ENCODE data around the gene DEF6. TPM values are rescaled to one million over a fixed set of nuclear protein-coding genes. Genes with fewer than 3 reads are reported as not detected.

The DEF6 gene
- 5.6 and 5.7 TPM in 2 replicates for total RNA-seq (2022)
- percentile 46 among the genes with signal in this experiment for Bru-seq, nascent RNA
- percentile 47 among the genes with signal in this experiment for BruChase-seq, experiment 1, labeled RNA remaining after a 2-hour chase
- BruChase-seq, experiment 2, labeled RNA remaining after a 6-hour chase: percentile 43 among the genes with signal in this experiment
- long read RNA-seq, transcript DEF6-201 (11 exons, 2,262 nt): major isoform, 7 of 14 reads
- long read RNA-seq, partial matches to known transcripts: 2 of 14 reads
- long read RNA-seq, other reads (novel, unspliced or antisense): 5 of 14 reads

- CTCF ChIA-PET: interaction anchor here (1.0 to 3.2 kb wide), 7 partner anchors 20 to 170 kb away, joined by 4 to 26 read pairs (median 5); partner anchors contain the start of genes PPARD and RPL10A
- no peak within 1 kb of the TSS for H3K27ac Mint-ChIP-seq (ENCODE audit: unreplicated experiment)
- H3K4me1 Mint-ChIP-seq (ENCODE audit: low read depth, unreplicated experiment): no peaks in the 10 kb centered on the region
- no TSS peak for BruUV-seq (replicated peaks)
- H3K27me3 Mint-ChIP-seq (ENCODE audit: insufficient read depth, unreplicated experiment): no peaks in the 10 kb centered on the region
- H3K36me3 ChIP-seq (ENCODE audit: control insufficient read depth, insufficient read depth, low read length): no peaks in the 10 kb centered on the region; the same call in 1 of the 2 replicates
- intact Hi-C loops (cut with micrococcal nuclease; ENCODE audit: unreplicated experiment): loop anchor here (1.0 to 10.0 kb wide), 6 partner anchors 20 to 437 kb away; partner anchors contain the start of genes ARMC12 and PPARD
- POLR2A ChIA-PET: interaction anchor here (0.5 kb wide), 1 partner anchor 170 kb away, joined by 5 read pairs; no protein-coding TSS in a partner anchor
- no peaks in the 10 kb centered on the region for H3K9me3 ChIP-seq
- TF ChIP-seq CTCF (IDR thresholded peaks at IDR 0.05; ENCODE audit: insufficient read depth in 1 of 2, low read depth in 1 of 2, low read length in 1 of 2, severe bottlenecking in 1 of 2, unreplicated experiment in 1 of 2): peak; percentile 64 to 85
- H3K36me3 Mint-ChIP-seq (ENCODE audit: insufficient read depth, unreplicated experiment): no peaks in the 10 kb centered on the region
- no peaks in the 10 kb centered on the region for H3K9me3 Mint-ChIP-seq (ENCODE audit: unreplicated experiment)
- peak within 1 kb of the TSS; percentile 55 for H3K4me3 Mint-ChIP-seq (ENCODE audit: unreplicated experiment)
- H3K4me1 ChIP-seq: peaks cover 5% of the 10 kb centered on the region; the same call in 1 of the 2 replicates
- peak within 1 kb of the TSS; percentile 57 for H3K4me3 ChIP-seq (ENCODE audit: low read depth, low read length)
- no peaks in the 10 kb centered on the region for H3K27me3 ChIP-seq (replicated peaks; ENCODE audit: control insufficient read depth, insufficient read depth, low read length)
- DNase-seq: peak; percentile 83 to 87
These were observed at the start of gene DEF6 for GRCh38 chr6:35297601-35298481. DEF6 (plus strand) TSS chr6:35297818; CDS start chr6:35297857, 39 bp downstream.

GRCh38 chr6:35248300-35248699, 49.3 kb upstream of the DEF6 start:
- Histone ChIP-seq H3K36me3 (ENCODE audit: control insufficient read depth, insufficient read depth, low read length) (no peaks in the 10 kb centered on the region; the same call in 1 of the 2 replicates), H3K27me3 (replicated peaks; ENCODE audit: control insufficient read depth, insufficient read depth, low read length) (no peaks in the 10 kb centered on the region), H3K4me3 (ENCODE audit: low read depth, low read length) (no peak overlapping the region), H3K9me3 (no peaks in the 10 kb centered on the region), H3K4me1 (no peaks in the 10 kb centered on the region)
- Mint-ChIP-seq H3K36me3 (ENCODE audit: insufficient read depth, unreplicated experiment) (no peaks in the 10 kb centered on the region), H3K27ac (ENCODE audit: unreplicated experiment) (peak overlapping the region; percentile 3), H3K4me3 (ENCODE audit: unreplicated experiment) (no peak overlapping the region), H3K27me3 (ENCODE audit: insufficient read depth, unreplicated experiment) (no peaks in the 10 kb centered on the region), H3K9me3 (ENCODE audit: unreplicated experiment) (no peaks in the 10 kb centered on the region), H3K4me1 (ENCODE audit: low read depth, unreplicated experiment) (no peaks in the 10 kb centered on the region)
- ChIA-PET POLR2A (no interaction called here), CTCF (no interaction called here)
- no TSS peak for BruUV-seq (replicated peaks)
- intact Hi-C loops (cut with micrococcal nuclease; ENCODE audit: unreplicated experiment): no loop called here
- no peak for TF ChIP-seq CTCF (IDR thresholded peaks at IDR 0.05; ENCODE audit: insufficient read depth in 1 of 2, low read depth in 1 of 2, low read length in 1 of 2, severe bottlenecking in 1 of 2, unreplicated experiment in 1 of 2)
- no peak for DNase-seq

- H3K4me3 Mint-ChIP-seq (ENCODE audit: unreplicated experiment): no peak overlapping the region
- no peak for TF ChIP-seq CTCF (IDR thresholded peaks at IDR 0.05; ENCODE audit: insufficient read depth in 1 of 2, low read depth in 1 of 2, low read length in 1 of 2, severe bottlenecking in 1 of 2, unreplicated experiment in 1 of 2)
- DNase-seq: no peak
- no peaks in the 10 kb centered on the region for H3K9me3 Mint-ChIP-seq (ENCODE audit: unreplicated experiment)
- CTCF ChIA-PET: interaction anchor here (0.7 kb wide), 1 partner anchor 10 kb away, joined by 4 read pairs; the partner anchor contains the start of gene ZNF76
- H3K27me3 Mint-ChIP-seq (ENCODE audit: insufficient read depth, unreplicated experiment): no peaks in the 10 kb centered on the region
- Histone ChIP-seq H3K36me3 (ENCODE audit: control insufficient read depth, insufficient read depth, low read length) (no peaks in the 10 kb centered on the region; the same call in 1 of the 2 replicates), H3K9me3 (no peaks in the 10 kb centered on the region), H3K4me3 (ENCODE audit: low read depth, low read length) (no peak overlapping the region), H3K4me1 (no peaks in the 10 kb centered on the region), H3K27me3 (replicated peaks; ENCODE audit: control insufficient read depth, insufficient read depth, low read length) (no peaks in the 10 kb centered on the region)
- H3K4me1 Mint-ChIP-seq (ENCODE audit: low read depth, unreplicated experiment): no peaks in the 10 kb centered on the region
- POLR2A ChIA-PET: no interaction called here
- no peaks in the 10 kb centered on the region for H3K36me3 Mint-ChIP-seq (ENCODE audit: insufficient read depth, unreplicated experiment)
- no peak overlapping the region for H3K27ac Mint-ChIP-seq (ENCODE audit: unreplicated experiment)
- intact Hi-C loops (cut with micrococcal nuclease; ENCODE audit: unreplicated experiment): no loop called here
- no TSS peak for BruUV-seq (replicated peaks)
These were observed 48.7 kb upstream of the DEF6 start for GRCh38 chr6:35248965-35249364.
